DOHH2 (cell line): ENCODE results near the gene KCTD16.

Experiments
- H3F3A ChIP-seq: fragments of 200-600 bp; sonication (generic), shearing (Covaris generic); 2 replicates; pipeline ENCODE4 v1.6.0; 2016; ENCODE audit warnings: antibody characterized with exemption, mild to moderate bottlenecking; ENCODE audit not compliant: control insufficient read depth, insufficient read depth
- H3K27ac ChIP-seq: fragments of 200-600 bp; sonication (generic); 2 replicates; pipeline ENCODE4 v1.5.1; 2014; ENCODE audit warnings: low read depth, mild to moderate bottlenecking, low read length, moderate library complexity
- H3K27me3 ChIP-seq: fragments of 200-600 bp; sonication (generic); 2 replicates; pipeline ENCODE4 v1.6.1; 2014; ENCODE audit warnings: mild to moderate bottlenecking, low read length, mixed read lengths; ENCODE audit not compliant: control insufficient read depth
- H3K36me3 ChIP-seq: fragments of 200-600 bp; sonication (generic); 2 replicates; pipeline ENCODE4 v1.6.1; 2014; ENCODE audit warnings: mild to moderate bottlenecking, low read length, moderate library complexity, mixed read lengths; ENCODE audit not compliant: control insufficient read depth
- H3K4me1 ChIP-seq: fragments of 200-600 bp; sonication (generic); 2 replicates; pipeline ENCODE4 v1.6.1; 2014; ENCODE audit warnings: mild to moderate bottlenecking, low read length, mixed read lengths; ENCODE audit not compliant: control insufficient read depth
- H3K4me2 ChIP-seq: fragments of 200-600 bp; sonication (generic); 2 replicates; pipeline ENCODE4 v1.6.0; 2014; ENCODE audit warnings: mild to moderate bottlenecking, low read length, moderate library complexity
- H3K4me3 ChIP-seq: fragments of 200-600 bp; sonication (generic); 2 replicates; pipeline ENCODE4 v1.5.1; 2014; ENCODE audit warnings: mild to moderate bottlenecking, low read length, mixed read lengths
- H3K79me2 ChIP-seq: fragments of 200-600 bp; sonication (generic); 2 replicates; pipeline ENCODE4 v1.6.1; 2014; ENCODE audit warnings: mild to moderate bottlenecking, low read length, mixed read lengths; ENCODE audit not compliant: control insufficient read depth
- H3K9me2 ChIP-seq: fragments of 200-600 bp; sonication (generic); replicated peaks from 2 replicates; pipeline ENCODE4 v1.6.1; 2014; ENCODE audit warnings: mild to moderate bottlenecking, low read length, mixed read lengths; ENCODE audit not compliant: control insufficient read depth
- H3K9me3 ChIP-seq: fragments of 200-600 bp; sonication (generic); 2 replicates; pipeline ENCODE4 v1.6.1; 2014; ENCODE audit warnings: antibody characterized with exemption, low read length, mixed read lengths; ENCODE audit not compliant: control insufficient read depth, insufficient read depth
- H4K20me1 ChIP-seq: fragments of 200-600 bp; sonication (generic); 2 replicates; pipeline ENCODE4 v1.6.0; 2014; ENCODE audit warnings: low read depth, mild to moderate bottlenecking, antibody characterized with exemption, low read length, moderate library complexity; ENCODE audit not compliant: control insufficient read depth, insufficient read depth
- CTCF ChIP-seq: fragments of 200-600 bp; sonication (generic); IDR thresholded peaks from one replicate; pipeline ENCODE4 v1.5.1; 2014; ENCODE audit warnings: antibody characterized with exemption, mild to moderate bottlenecking, low read depth, low read length; ENCODE audit not compliant: poor library complexity, severe bottlenecking
- EZH2phosphoT487 ChIP-seq: fragments of 200-600 bp; sonication (generic); IDR thresholded peaks from 2 replicates; pipeline ENCODE4 v1.6.1; 2017; ENCODE audit warnings: borderline replicate concordance, mild to moderate bottlenecking, antibody characterized with exemption, low read length, moderate library complexity, mixed read lengths

KCTD16 gene

DNA sequence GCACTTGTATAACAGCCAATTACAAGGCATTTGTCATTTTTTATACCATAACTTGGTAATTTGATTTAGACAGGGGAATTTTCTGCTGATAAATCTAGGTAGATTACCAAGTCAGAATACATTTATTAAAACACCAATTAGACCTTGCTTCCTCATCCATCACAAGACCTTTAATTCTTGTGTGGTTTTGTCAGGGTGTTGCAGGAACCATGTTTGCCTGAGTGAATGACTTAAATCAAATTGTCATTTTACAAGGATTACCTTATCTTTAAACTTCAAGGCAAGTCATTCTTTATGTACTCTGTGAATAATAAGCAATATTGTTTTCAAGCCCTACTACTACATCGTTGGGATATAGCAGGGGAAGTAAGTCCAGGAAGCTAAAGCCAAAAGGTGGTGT is 257.7 kb downstream of the KCTD16 start:
- H3K36me3 ChIP-seq, result no peaks in the 10 kb centered on the region
- H3K27me3 ChIP-seq, result no peaks in the 10 kb centered on the region
- H3K9me2 ChIP-seq, result no peaks in the 10 kb centered on the region
- H3K4me1 ChIP-seq, result no peaks in the 10 kb centered on the region
- no peaks in the 10 kb centered on the region for H4K20me1 ChIP-seq
- H3F3A ChIP-seq, result no peaks in the 10 kb centered on the region
- TF ChIP-seq EZH2phosphoT487 (no peak), CTCF (no peak)
- no peak overlapping the region for H3K4me2 ChIP-seq
- H3K27ac ChIP-seq, result no peak overlapping the region
- H3K9me3 ChIP-seq, result no peaks in the 10 kb centered on the region
- no peak overlapping the region for H3K4me3 ChIP-seq
- H3K79me2 ChIP-seq, result no peaks in the 10 kb centered on the region

DNA sequence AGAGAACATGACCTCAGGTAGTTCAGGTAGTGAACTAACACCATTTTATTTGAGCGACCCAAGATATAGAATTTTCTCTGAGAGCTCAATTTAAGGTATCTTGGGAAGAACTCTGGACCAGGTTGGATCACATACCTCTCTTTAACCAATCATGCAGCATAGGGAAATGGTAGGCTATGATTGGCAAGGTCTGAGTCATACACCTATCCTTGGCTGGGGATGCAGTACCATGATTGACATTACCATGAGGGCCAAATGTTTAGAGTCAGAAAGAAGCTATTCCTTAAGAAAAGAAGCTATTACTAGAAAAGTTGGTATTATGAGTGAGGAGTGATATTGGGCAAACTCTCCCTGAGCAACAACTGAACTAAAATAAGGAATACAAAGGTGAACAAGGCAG is 258.7 kb downstream of the KCTD16 start:
- no peaks in the 10 kb centered on the region for H4K20me1 ChIP-seq
- no peaks in the 10 kb centered on the region for H3K79me2 ChIP-seq
- no peaks in the 10 kb centered on the region for H3F3A ChIP-seq
- H3K27ac ChIP-seq, result no peak overlapping the region
- H3K27me3 ChIP-seq, result no peaks in the 10 kb centered on the region
- no peaks in the 10 kb centered on the region for H3K9me3 ChIP-seq
- H3K4me3 ChIP-seq, result no peak overlapping the region
- no peak overlapping the region for H3K4me2 ChIP-seq
- H3K4me1 ChIP-seq, result no peaks in the 10 kb centered on the region
- TF ChIP-seq CTCF (no peak), EZH2phosphoT487 (no peak)
- H3K9me2 ChIP-seq, result no peaks in the 10 kb centered on the region
- H3K36me3 ChIP-seq, result no peaks in the 10 kb centered on the region

DNA sequence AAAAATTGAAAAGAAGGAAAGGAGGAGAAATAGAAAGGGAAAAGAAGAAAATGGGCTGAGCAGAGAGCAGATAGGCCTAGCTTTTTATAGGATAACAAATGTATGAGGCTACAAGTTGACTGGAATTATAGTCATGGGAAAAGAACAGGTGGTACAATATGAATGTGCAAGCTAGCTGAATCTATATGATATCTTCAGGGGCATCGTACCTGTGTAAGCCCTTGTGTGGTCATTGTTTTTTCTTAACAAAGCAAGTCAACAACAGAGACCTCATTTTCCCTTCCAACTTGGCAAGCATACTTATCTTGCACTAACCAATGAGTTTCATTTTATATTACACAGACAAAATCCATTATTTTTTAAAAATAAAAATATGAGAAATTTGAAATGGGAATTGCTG is 259.2 kb downstream of the KCTD16 start:
- H3K36me3 ChIP-seq, result no peaks in the 10 kb centered on the region
- H4K20me1 ChIP-seq, result no peaks in the 10 kb centered on the region
- H3K27ac ChIP-seq, result no peak overlapping the region
- H3K9me2 ChIP-seq, result no peaks in the 10 kb centered on the region
- H3K4me3 ChIP-seq, result no peak overlapping the region
- H3K4me2 ChIP-seq, result no peak overlapping the region
- no peaks in the 10 kb centered on the region for H3F3A ChIP-seq
- H3K79me2 ChIP-seq, result no peaks in the 10 kb centered on the region
- H3K4me1 ChIP-seq, result no peaks in the 10 kb centered on the region
- H3K9me3 ChIP-seq, result no peaks in the 10 kb centered on the region
- TF ChIP-seq EZH2phosphoT487, result no peak
- no peak for TF ChIP-seq CTCF
- H3K27me3 ChIP-seq, result no peaks in the 10 kb centered on the region
